Ovary (tissue), 3 donors: Measurements from ENCODE around the gene CACNA2D3.

Source experiments
- EP300 ChIP-seq: sonication (generic); formaldehyde crosslinking; IDR thresholded peaks from one replicate; pipeline ENCODE4 v1.6.1; 2017; ENCODE audit warnings: antibody characterized with exemption
- POLR2A ChIP-seq: fragments of 450-650 bp; IDR thresholded peaks from one replicate; pipeline ENCODE4 v1.6.1; 2017; ENCODE audit warnings: antibody characterized with exemption, mild to moderate bottlenecking, moderate library complexity
- TF ChIP-seq, protein P1 (sequence below), 3 donors: fragments of 450-650 bp in 2 of 3; fragments of 200-600 bp in 1 of 3; IDR thresholded peaks; one replicate each; pipeline versions ENCODE4 v1.5.1 to v1.8.0; 2016 to 2022; ENCODE audit warnings: antibody characterized with exemption in 3 of 3, mild to moderate bottlenecking in 1 of 3
- donor health status: DM: no; HTN: no; CAD: no.

GRCh38 chr3:54832876-54833275, 710.5 kb downstream of the CACNA2D3 start:
- TF ChIP-seq POLR2A (no peak), EP300 (no peak)
- TF ChIP-seq, protein P1, sequence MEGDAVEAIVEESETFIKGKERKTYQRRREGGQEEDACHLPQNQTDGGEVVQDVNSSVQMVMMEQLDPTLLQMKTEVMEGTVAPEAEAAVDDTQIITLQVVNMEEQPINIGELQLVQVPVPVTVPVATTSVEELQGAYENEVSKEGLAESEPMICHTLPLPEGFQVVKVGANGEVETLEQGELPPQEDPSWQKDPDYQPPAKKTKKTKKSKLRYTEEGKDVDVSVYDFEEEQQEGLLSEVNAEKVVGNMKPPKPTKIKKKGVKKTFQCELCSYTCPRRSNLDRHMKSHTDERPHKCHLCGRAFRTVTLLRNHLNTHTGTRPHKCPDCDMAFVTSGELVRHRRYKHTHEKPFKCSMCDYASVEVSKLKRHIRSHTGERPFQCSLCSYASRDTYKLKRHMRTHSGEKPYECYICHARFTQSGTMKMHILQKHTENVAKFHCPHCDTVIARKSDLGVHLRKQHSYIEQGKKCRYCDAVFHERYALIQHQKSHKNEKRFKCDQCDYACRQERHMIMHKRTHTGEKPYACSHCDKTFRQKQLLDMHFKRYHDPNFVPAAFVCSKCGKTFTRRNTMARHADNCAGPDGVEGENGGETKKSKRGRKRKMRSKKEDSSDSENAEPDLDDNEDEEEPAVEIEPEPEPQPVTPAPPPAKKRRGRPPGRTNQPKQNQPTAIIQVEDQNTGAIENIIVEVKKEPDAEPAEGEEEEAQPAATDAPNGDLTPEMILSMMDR (IDR thresholded peaks at IDR 0.05), result no peak
